OCI-LY1 (cell line): ENCODE data around the gene PODNL1.

Experiments used
- H2AFZ ChIP-seq: fragments of 200-600 bp; sonication (generic), shearing (Covaris generic); 2 replicates; pipeline ENCODE4 v1.6.0; 2014; ENCODE audit warnings: antibody characterized with exemption, mild to moderate bottlenecking, low read length
- H3F3A ChIP-seq: fragments of 200-600 bp; sonication (generic), shearing (Covaris generic); 2 replicates; pipeline ENCODE4 v1.6.0; 2014; ENCODE audit warnings: mild to moderate bottlenecking, antibody characterized with exemption, low read length, moderate library complexity; ENCODE audit not compliant: insufficient read depth
- H3K27ac ChIP-seq: fragments of 200-600 bp; sonication (generic); 2 replicates; pipeline ENCODE4 v1.5.1; 2014; ENCODE audit warnings: low read length, mixed run types, mild to moderate bottlenecking, low read depth; ENCODE audit not compliant: poor library complexity, severe bottlenecking
- H3K27me3 ChIP-seq: fragments of 200-600 bp; sonication (generic); 2 replicates; pipeline ENCODE4 v1.6.0; 2014; ENCODE audit warnings: antibody characterized with exemption, mild to moderate bottlenecking, low read length, moderate library complexity; ENCODE audit not compliant: insufficient read depth
- H3K36me3 ChIP-seq: fragments of 200-600 bp; sonication (generic); 2 replicates; pipeline ENCODE4 v1.6.1; 2014; ENCODE audit warnings: mild to moderate bottlenecking, antibody characterized with exemption, low read length, moderate library complexity, mixed read lengths; ENCODE audit not compliant: insufficient read depth
- H3K4me1 ChIP-seq: fragments of 200-600 bp; sonication (generic); 2 replicates; pipeline ENCODE4 v1.5.1; 2014; ENCODE audit warnings: mild to moderate bottlenecking, low read length, moderate library complexity; ENCODE audit not compliant: insufficient read depth, severe bottlenecking
- H3K4me2 ChIP-seq: fragments of 200-600 bp; sonication (generic), shearing (Covaris generic); 2 replicates; pipeline ENCODE4 v1.6.1; 2014; ENCODE audit warnings: low read length
- H3K4me3 ChIP-seq: fragments of 200-600 bp; sonication (generic); 2 replicates; pipeline ENCODE4 v1.5.1; 2014; ENCODE audit warnings: low read length, low read depth, mild to moderate bottlenecking, mixed read lengths; ENCODE audit not compliant: poor library complexity, severe bottlenecking
- H3K79me2 ChIP-seq: fragments of 200-600 bp; shearing (Covaris generic); 2 replicates; pipeline ENCODE4 v1.6.1; 2016; ENCODE audit warnings: mixed run types, low read length, mixed read lengths; ENCODE audit not compliant: insufficient read depth
- H3K9ac ChIP-seq: fragments of 200-600 bp; sonication (generic), shearing (Covaris generic); 2 replicates; pipeline ENCODE4 v1.6.1; 2014; ENCODE audit warnings: mild to moderate bottlenecking, low read length, mixed read lengths
- H3K9me2 ChIP-seq: fragments of 200-600 bp; sonication (generic), shearing (Covaris generic); 2 replicates; pipeline ENCODE4 v1.6.1; 2014; ENCODE audit warnings: low read depth, mild to moderate bottlenecking, low read length, mixed read lengths
- H3K9me3 ChIP-seq: fragments of 200-600 bp; shearing (Covaris generic); 2 replicates; pipeline ENCODE4 v1.6.1; 2014; ENCODE audit warnings: low read length, mixed read lengths
- H4K20me1 ChIP-seq: fragments of 200-600 bp; sonication (generic), shearing (Covaris generic); 2 replicates; pipeline ENCODE4 v1.6.0; 2016; ENCODE audit warnings: mild to moderate bottlenecking, low read length; ENCODE audit not compliant: insufficient read depth
- CTCF ChIP-seq: fragments of 200-600 bp; sonication (generic), shearing (Covaris generic); IDR thresholded peaks from 2 replicates; pipeline ENCODE4 v1.5.1; 2017; ENCODE audit warnings: mild to moderate bottlenecking, antibody characterized with exemption, low read length, moderate library complexity, mixed read lengths
- EZH2 ChIP-seq: fragments of 200-600 bp; sonication (generic), shearing (Covaris generic); IDR thresholded peaks from 2 replicates; pipeline ENCODE4 v1.8.0; 2017; ENCODE audit warnings: borderline replicate concordance, mixed run types, mild to moderate bottlenecking, antibody characterized with exemption, low read length, moderate library complexity, mixed read lengths

The PODNL1 gene

GRCh38 chr19:13951043-13951442 lies 12.8 kb upstream of the PODNL1 start:
- Histone ChIP-seq H2AFZ (no peak overlapping the region), H3K27ac (no peak overlapping the region)
- TF ChIP-seq EZH2 (no peak), CTCF (no peak)

GRCh38 chr19:13946414-13946813 lies 8.2 kb upstream of the PODNL1 start:
- H3K4me3 ChIP-seq = no peak overlapping the region
- H3K36me3 ChIP-seq = peaks cover 4% of the 10 kb centered on the region; the same call in 1 of the 2 replicates
- no peaks in the 10 kb centered on the region for H3K9me2 ChIP-seq
- no peaks in the 10 kb centered on the region for H3K79me2 ChIP-seq
- peaks cover under 1% of the 10 kb centered on the region for H3K4me1 ChIP-seq
- H3K4me2 ChIP-seq = no peak overlapping the region
- 0 out of 2 replicates have a peak, but pooled peaks cover 3% of the 10 kb centered on the region for H3K9me3 ChIP-seq
- H3K27ac ChIP-seq = no peak overlapping the region
- no peak overlapping the region for H3K9ac ChIP-seq
- H3K27me3 ChIP-seq = peaks cover 5% of the 10 kb centered on the region; the same call in 1 of the 2 replicates
- TF ChIP-seq CTCF = no peak
- TF ChIP-seq EZH2 = no peak
- no peaks in the 10 kb centered on the region for H3F3A ChIP-seq
- no peak overlapping the region for H2AFZ ChIP-seq
- no peaks in the 10 kb centered on the region for H4K20me1 ChIP-seq

More at GRCh38 chr19:13951043-13951442, 12.8 kb upstream of the PODNL1 start:
- Histone ChIP-seq H3K4me1 (peaks cover 17% of the 10 kb centered on the region), H3K36me3 (peaks cover 16% of the 10 kb centered on the region), H3K9me3 (no peaks in the 10 kb centered on the region), H3K4me2 (no peak overlapping the region), H3K4me3 (no peak overlapping the region), H3F3A (no peaks in the 10 kb centered on the region), H3K9ac (no peak overlapping the region), H3K9me2 (no peaks in the 10 kb centered on the region), H3K27me3 (no peaks in the 10 kb centered on the region), H3K79me2 (peaks cover 7% of the 10 kb centered on the region), H4K20me1 (no peaks in the 10 kb centered on the region)

DNA sequence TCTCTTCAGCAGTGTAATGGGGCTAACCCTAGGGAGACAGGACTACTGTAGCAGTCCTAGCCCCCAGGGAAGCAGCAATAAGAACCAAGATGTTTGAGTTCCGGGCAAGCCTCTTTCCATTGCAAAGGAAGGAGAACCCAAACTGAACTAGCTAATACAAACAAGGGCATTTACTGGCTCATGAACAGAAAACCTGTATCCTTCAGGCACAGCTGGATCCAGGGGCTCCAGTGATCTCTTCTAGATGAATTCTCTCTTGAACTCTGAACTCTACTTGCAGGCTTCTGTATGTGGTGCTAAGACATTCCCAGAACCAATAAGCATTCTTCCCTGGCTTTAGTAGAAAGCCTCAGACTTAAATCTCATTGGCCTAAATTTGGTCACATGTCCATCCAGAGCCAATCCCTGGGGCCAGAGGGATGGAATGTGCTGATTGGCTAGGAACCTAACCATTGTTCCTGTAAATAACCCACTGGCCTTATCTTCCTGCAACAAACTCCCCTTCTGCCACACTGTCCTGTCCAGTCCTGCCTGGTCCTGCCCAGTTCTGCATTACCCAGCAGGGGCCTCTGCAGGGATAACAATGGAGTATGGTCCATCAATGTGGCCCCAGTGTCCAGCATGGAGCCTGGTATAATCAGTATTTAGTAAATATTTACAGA lies 3.9 kb upstream of the PODNL1 start:
- H3K9ac ChIP-seq = no peak overlapping the region
- H3K27me3 ChIP-seq = peaks cover 5% of the 10 kb centered on the region; the same call in 1 of the 2 replicates
- H3K27ac ChIP-seq = no peak overlapping the region
- H2AFZ ChIP-seq = no peak overlapping the region
- H3K9me3 ChIP-seq = 0 out of 2 replicates have a peak, but pooled peaks cover 3% of the 10 kb centered on the region
- H3K4me2 ChIP-seq = no peak overlapping the region
- TF ChIP-seq CTCF = no peak
- no peak for TF ChIP-seq EZH2
- no peaks in the 10 kb centered on the region for H3K4me1 ChIP-seq
- no peaks in the 10 kb centered on the region for H3K79me2 ChIP-seq
- H3K36me3 ChIP-seq = peaks cover 4% of the 10 kb centered on the region; the same call in 1 of the 2 replicates
- H3F3A ChIP-seq = no peaks in the 10 kb centered on the region
- H4K20me1 ChIP-seq = no peaks in the 10 kb centered on the region
- H3K4me3 ChIP-seq = no peak overlapping the region
- H3K9me2 ChIP-seq = no peaks in the 10 kb centered on the region
